Adrenal gland (tissue), 5 donors: ENCODE results near the gene ACTN1.

Experiments
- POLR2A ChIP-seq, 2 donors: fragments of 450-650 bp; IDR thresholded peaks; one replicate each; pipeline ENCODE4 v1.6.1; 2017; ENCODE audit warnings: antibody characterized with exemption in 2 of 2, mild to moderate bottlenecking in 2 of 2, moderate library complexity in 1 of 2
- TF ChIP-seq, protein P1 (sequence below), 6 experiments: fragments of 450-650 bp in 4 of 6; fragments of 200-600 bp in 2 of 6; sonication (generic) in 1 of 6; IDR thresholded peaks; 1 replicate in 5 of 6; 2 replicates in 1 of 6; pipeline versions ENCODE4 v1.5.1 to v1.8.0; 2016 to 2021; ENCODE audit warnings: antibody characterized with exemption in 6 of 6, mild to moderate bottlenecking in 2 of 6, moderate library complexity in 1 of 6
- donor health status: DM: no; HTN: no; CAD: no.

DNA sequence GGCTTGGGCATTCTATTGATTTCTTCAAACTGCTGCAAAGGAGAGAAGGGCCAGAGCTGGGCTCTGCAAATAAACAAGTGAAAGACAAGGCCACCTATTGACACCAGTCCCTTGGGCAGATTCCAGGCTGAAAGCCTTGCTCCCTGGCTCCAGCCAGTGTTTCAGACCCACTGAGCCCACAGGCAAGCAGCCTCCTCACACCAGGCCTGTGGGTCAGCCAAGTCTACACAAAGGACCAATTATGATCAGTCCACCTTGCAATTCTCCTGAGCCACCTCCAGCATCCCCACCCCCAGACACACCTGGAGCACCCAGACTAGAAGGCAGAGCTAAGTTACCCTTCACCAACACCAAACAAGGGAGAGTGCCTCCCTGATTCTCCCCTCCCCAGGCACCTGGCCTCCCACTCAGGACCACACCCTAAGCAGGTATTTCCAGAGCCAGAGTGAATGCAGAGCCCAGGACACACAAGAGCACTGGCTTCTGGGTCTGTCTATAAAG lies 13.8 kb downstream of the ACTN1 start:
- no peak for TF ChIP-seq POLR2A (IDR thresholded peaks at IDR 0.05)
- TF ChIP-seq, protein P1, sequence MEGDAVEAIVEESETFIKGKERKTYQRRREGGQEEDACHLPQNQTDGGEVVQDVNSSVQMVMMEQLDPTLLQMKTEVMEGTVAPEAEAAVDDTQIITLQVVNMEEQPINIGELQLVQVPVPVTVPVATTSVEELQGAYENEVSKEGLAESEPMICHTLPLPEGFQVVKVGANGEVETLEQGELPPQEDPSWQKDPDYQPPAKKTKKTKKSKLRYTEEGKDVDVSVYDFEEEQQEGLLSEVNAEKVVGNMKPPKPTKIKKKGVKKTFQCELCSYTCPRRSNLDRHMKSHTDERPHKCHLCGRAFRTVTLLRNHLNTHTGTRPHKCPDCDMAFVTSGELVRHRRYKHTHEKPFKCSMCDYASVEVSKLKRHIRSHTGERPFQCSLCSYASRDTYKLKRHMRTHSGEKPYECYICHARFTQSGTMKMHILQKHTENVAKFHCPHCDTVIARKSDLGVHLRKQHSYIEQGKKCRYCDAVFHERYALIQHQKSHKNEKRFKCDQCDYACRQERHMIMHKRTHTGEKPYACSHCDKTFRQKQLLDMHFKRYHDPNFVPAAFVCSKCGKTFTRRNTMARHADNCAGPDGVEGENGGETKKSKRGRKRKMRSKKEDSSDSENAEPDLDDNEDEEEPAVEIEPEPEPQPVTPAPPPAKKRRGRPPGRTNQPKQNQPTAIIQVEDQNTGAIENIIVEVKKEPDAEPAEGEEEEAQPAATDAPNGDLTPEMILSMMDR (IDR thresholded peaks at IDR 0.05): no peak
